Mononuclear cell (primary cell): ENCODE results near the gene CASZ1. TPM values are rescaled to one million over a fixed set of nuclear protein-coding genes. Genes with fewer than 3 reads are reported as not detected.

Experiments
- H3K27me3 ChIP-seq: 2 replicates; pipeline ENCODE4 v1.6.0; 2011; ENCODE audit warnings: low read length, control low read depth; ENCODE audit not compliant: insufficient read depth
- H3K4me1 ChIP-seq: 2 replicates; pipeline ENCODE4 v1.5.1; 2011; ENCODE audit warnings: mild to moderate bottlenecking, low read length, control low read depth; ENCODE audit not compliant: insufficient read depth
- H3K4me3 ChIP-seq: 2 replicates; pipeline ENCODE4 v1.5.1; 2011; ENCODE audit warnings: mild to moderate bottlenecking, low read length, moderate library complexity
- H3K9me3 ChIP-seq: 2 replicates; pipeline ENCODE4 v1.5.1; 2011; ENCODE audit warnings: low read depth, mild to moderate bottlenecking, control low read depth, low read length
- total RNA-seq: library from RNA; depleted of rRNA; stranded (reverse); fragments of >200 nt; gene quantifications from one replicate; pipeline ENCODE4 v1.2.3, GENCODE V29; 2012

The CASZ1 gene
- total RNA-seq, 1 donor = 18.8 TPM

DNA sequence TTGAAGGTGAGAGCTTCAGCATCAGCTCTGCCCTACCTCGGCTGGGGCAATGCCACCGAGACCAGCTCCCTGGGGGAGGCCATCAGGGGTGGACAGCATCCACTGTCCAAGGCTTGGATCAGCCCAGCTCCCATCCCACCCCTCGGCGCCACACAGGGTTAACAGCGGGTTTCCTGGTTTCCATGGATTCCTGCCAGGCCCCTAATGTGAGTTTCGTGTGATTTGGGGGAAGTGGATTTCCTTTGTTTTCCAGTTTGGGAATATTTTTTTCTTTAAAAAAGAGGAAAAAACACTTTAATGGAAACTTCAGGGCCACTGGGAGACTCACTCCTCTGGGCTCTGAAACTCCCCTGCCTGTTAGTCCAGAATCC, 34.3 kb downstream of the CASZ1 start:
- no peaks in the 10 kb centered on the region for H3K27me3 ChIP-seq
- no peaks in the 10 kb centered on the region for H3K4me1 ChIP-seq
- no peaks in the 10 kb centered on the region for H3K9me3 ChIP-seq
- H3K4me3 ChIP-seq = no peak overlapping the region

DNA sequence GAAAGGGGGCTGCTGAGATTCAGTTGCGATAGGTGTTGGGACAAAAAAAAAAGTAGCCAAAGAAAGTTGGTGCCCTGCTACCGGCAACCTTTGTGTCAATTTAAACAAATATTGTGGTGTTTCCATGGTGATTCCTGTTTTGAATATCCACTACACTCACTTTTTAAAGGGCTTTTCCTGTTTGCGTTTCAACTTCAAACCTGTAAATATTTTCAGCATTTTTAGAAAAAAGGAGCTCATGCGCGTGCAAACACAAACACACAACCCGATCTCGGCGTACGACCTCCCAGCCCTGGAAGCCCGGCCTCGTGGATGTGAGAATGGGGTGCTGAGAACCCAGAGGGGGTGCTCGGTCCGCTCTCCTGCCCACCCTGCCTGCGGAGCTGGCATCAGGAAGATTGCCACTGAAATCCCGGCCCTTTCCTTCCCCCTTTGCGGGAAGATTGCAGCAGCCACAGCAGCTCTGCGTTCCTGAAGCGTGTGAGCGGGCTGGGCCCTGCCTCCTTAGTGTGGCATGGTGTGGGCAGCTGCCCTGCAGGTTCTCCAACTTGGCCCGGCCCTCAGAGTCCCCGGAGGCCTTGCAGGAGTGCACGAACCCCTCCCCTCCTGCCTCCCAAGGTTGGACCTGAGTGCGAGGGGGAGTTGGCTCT, 34.8 kb downstream of the CASZ1 start:
- Histone ChIP-seq H3K4me3 (no peak overlapping the region), H3K9me3 (no peaks in the 10 kb centered on the region), H3K27me3 (no peaks in the 10 kb centered on the region), H3K4me1 (no peaks in the 10 kb centered on the region)

DNA sequence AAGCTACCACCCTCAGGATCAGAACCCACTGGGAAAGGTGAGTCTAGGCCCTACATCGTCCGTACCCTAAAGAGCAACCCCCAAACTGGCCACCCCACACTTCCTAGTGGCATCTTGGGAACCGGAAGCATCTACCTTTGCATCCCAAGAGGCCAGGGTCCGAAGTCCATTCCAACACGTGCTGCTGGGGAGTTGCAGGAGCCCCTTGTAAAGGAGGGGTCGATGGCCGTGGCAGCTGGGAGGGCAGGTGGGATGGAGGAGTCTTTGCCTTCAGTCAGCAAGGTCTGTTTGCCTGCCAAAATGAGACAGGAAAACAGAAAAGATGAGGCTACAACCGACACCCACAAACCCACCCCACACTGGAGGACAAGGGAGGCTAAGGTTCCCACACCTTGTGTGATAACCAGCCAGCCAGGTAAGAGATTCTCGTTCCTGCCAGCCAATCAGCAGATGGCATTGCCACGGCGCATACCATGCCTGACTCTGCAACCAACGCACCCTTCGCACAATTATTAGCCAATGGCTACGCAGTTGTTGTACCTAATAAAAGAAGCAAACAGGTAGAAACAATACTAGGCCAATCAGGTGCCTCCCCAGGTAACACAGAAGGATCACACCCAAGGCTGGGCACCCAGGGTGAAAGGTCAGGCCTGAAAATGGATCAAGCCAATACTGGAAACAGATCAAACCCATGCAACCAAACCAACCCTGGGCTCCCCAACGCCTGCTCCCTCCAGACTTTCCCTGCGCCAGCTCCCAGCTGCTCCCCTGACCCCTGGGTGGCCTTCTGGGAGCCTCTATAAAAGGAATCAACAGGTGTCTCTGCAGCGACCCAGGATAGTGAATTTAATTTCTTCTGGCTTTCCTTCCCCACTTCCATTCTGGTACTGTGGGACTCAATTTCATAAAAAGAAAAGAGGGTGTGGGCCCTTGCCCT, 35.6 kb downstream of the CASZ1 start:
- no peaks in the 10 kb centered on the region for H3K27me3 ChIP-seq
- H3K9me3 ChIP-seq = no peaks in the 10 kb centered on the region
- H3K4me1 ChIP-seq = no peaks in the 10 kb centered on the region
- H3K4me3 ChIP-seq = no peak overlapping the region

DNA sequence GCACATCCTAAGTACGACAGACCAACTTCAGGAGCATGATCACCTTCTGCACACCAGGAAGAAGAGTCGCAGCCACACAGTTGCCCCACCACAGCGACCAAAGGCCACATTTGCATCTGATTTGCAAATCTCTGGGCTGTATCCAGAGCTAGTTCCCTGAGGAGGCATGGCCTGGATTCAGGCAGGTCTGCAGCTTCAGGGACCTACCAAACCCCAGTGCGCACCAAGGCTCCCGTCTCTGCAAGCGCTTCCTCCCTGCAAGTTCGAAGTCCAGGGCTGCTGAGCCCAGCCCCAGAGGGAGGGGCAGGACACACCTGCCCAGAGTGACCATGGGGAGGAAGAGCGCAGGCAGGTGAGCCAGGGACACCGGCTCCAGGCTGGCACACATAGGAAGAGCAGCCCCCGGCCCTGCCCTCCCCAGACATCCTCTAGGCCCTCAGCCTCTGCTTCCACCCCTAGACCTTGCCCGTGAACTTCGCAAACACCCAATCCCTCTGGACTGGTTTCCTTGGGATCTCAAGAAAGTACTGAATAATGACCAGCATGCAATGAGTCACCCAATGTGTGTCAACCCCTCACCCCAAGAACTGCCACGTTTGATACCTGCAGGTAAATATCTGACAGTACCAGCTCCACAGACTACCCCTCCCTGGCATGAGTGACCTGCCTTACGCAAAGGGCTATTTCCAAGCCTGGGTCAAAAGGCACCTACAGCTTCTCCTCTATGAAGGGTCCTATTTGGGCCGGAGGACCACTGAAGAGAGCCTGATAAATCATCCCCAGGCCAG, 36.8 kb downstream of the CASZ1 start:
- H3K9me3 ChIP-seq = no peaks in the 10 kb centered on the region
- H3K4me3 ChIP-seq = no peak overlapping the region
- H3K27me3 ChIP-seq = no peaks in the 10 kb centered on the region
- H3K4me1 ChIP-seq = no peaks in the 10 kb centered on the region

DNA sequence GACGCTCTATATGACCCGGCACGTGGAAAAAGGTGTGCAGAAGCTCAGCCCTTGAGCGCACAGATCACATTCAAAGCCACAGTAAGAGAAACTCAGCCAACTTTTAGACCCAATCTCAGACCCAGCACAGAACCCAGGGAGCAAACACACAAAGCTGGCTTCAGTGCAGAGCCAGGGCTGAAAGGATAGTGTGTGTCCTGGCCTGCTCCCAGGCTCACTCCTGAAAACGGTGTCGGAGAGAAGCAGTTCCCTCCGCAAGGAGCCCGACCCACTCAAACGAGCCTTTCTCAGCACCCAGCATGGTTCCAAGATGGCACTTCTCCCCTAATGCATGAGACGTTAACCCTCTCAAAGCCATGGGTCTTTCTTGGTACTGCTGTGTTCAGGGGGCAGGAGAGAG, 39.6 kb downstream of the CASZ1 start:
- Histone ChIP-seq H3K4me3 (no peak overlapping the region), H3K9me3 (no peaks in the 10 kb centered on the region), H3K27me3 (no peaks in the 10 kb centered on the region), H3K4me1 (no peaks in the 10 kb centered on the region)

DNA sequence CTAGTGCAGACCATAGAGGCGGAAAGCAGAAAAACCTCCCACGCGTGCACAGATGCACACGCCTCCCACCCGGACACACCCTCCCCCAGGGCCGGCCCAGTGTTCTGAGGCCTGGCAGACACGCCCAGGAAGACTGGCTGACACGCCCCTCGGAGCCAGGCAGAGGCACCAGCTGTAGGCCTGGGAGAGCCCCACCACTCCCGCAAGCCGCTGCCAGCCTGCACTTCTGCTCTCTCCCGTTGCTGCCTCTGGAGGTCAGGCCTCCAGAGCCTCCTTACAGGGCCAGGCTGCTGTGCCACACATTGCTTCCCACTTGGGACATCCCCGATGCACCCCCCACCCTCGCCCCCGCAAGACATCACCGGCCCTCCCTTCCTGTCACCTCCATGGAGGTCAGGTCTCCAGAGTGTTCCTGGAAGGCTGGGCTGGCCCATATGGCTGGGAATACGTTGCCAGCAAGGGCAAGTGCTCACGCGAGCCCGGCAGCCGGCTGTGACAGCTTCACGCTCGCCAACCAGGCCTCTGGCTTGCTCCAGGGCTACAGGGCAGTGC, 40.4 kb downstream of the CASZ1 start:
- no peaks in the 10 kb centered on the region for H3K27me3 ChIP-seq
- H3K9me3 ChIP-seq = no peaks in the 10 kb centered on the region
- no peaks in the 10 kb centered on the region for H3K4me1 ChIP-seq
- no peak overlapping the region for H3K4me3 ChIP-seq

DNA sequence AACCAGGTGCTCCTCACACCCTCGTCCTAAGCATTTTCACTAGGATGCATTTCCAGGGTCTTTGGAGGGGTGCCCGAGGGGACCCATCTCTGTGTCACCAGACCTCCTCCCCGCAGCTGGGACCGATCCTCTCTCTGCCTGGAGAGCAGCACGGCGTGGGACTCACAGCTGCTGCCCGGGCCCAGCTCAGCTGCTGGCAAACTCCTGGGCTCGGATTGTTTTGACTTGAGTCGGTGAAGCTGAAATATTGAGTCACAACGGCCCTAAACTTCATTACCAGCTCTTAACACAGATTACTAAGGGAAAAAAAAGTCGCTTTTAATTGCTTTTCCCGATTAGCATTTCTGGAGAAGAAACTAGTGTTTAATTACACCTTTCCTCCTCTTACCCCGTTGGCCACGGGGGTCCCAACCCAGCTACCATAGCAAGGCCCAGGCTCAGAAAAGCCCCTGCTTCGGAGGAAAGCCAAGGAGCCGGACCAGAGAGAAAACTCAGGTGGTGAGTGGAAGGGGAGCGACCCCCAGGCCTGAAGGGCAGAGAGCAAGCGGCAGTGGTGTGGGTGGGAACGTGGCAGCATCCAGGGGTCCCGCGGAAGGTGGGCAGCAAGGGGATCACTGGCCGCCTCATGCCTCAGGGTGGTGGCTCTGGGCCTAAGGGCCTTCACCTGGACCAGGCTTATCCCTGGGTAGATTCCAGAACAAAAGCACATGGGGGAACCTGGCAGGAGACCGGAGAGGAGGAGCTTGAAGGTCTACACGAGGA, 41.7 kb downstream of the CASZ1 start:
- H3K9me3 ChIP-seq = no peaks in the 10 kb centered on the region
- no peaks in the 10 kb centered on the region for H3K4me1 ChIP-seq
- H3K4me3 ChIP-seq = no peak overlapping the region
- no peaks in the 10 kb centered on the region for H3K27me3 ChIP-seq

DNA sequence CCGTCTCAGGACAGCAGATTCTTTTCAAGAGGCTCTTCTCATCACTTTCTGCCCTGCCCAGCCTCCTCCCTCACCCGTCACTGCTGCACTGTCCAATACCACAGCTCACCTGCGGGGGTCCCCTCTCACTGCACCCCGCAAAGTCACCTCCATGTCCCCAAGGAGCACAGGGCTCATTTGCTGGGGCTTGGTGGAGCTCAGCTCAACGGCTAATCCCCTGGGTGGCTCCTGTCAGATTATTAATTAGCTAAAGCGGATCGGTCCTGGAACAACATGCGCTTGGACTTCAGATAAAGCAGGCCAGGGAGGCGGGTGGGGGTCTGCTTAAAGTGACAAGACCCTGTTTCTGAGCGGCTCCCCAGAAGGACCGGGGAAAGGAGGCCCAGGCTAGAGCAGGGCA, 43.1 kb downstream of the CASZ1 start:
- H3K27me3 ChIP-seq = no peaks in the 10 kb centered on the region

DNA sequence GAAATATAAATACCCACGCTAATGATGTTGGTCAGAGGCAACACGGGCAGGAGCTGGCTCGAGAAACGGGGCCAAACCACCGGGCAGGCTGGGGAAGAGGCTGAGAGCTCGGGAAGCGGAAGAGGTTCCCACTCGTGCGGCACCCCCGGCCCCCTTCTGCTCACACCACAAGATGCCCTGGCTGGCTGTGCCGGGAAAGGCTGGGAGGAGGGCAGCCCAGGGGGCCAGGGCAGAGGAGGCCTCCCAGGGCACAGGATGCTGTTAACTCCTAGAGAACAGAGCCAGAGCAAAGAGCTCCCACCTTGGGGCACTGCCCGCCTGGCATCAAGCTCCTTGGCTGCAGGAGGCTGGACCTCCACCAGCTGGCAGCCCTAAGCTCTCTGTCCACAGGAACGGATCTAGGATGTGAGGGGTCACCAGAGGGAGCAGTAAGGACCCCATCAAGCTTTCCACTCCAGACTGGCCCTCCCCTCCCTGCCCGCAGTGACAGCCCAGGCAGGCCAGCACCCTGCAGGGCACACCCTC, 44.8 kb downstream of the CASZ1 start:
- H3K9me3 ChIP-seq = no peaks in the 10 kb centered on the region
- no peaks in the 10 kb centered on the region for H3K27me3 ChIP-seq
- H3K4me3 ChIP-seq = no peak overlapping the region
- H3K4me1 ChIP-seq = no peaks in the 10 kb centered on the region

More for the DNA sequence above, 43.1 kb downstream of the CASZ1 start:
- Histone ChIP-seq H3K4me1 (no peaks in the 10 kb centered on the region), H3K9me3 (no peaks in the 10 kb centered on the region), H3K4me3 (no peak overlapping the region)

DNA sequence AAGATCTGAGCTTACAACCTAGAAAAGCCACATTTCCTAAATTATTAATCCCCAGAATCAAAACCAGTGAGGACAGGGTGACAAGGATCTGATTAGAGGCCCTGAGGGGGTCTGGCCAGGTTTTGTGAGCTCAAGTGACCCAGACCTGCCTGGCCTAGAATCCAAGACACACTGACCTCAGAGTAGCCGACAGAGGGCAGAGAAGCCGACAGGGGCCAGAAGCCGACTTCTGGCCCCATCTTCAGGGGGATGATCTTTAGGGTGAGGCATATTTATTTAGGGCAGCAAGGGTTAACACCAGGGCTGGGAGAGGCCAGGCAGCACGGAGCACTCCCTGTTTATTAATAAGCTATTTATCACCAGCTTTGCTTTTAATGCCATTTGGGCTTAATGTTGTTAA, 45.3 kb downstream of the CASZ1 start:
- H3K4me3 ChIP-seq = no peak overlapping the region
- no peaks in the 10 kb centered on the region for H3K4me1 ChIP-seq
- H3K27me3 ChIP-seq = no peaks in the 10 kb centered on the region
- no peaks in the 10 kb centered on the region for H3K9me3 ChIP-seq

DNA sequence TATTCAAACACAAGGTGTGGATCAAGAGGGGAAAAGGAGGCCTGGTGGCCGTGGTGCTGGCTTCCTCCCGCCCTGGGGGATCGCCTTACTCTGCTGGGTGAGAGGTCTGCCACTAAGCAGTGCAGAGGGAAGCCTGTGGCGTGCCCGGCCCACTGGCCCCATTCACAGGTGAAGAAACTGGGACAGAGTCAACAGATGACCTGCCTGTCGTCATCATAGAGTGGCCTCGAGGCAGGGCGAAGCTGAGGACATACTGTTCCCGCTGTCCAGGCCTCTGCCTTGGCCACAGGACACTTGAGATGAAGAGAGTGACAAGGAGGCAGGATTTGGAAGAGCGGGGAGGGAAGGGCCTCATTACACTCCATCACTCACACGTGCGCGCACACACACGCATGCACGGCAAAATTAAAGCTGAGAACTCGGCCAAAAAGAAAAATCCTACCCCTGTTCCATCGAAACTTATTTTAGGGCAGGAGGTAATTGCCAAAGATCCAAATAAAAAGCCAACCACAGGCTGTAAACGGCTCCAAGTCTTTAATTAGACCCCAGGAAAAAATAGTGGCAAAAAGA, 50.5 kb downstream of the CASZ1 start:
- Histone ChIP-seq H3K9me3 (no peaks in the 10 kb centered on the region), H3K27me3 (no peaks in the 10 kb centered on the region), H3K4me3 (no peak overlapping the region), H3K4me1 (no peaks in the 10 kb centered on the region)

DNA sequence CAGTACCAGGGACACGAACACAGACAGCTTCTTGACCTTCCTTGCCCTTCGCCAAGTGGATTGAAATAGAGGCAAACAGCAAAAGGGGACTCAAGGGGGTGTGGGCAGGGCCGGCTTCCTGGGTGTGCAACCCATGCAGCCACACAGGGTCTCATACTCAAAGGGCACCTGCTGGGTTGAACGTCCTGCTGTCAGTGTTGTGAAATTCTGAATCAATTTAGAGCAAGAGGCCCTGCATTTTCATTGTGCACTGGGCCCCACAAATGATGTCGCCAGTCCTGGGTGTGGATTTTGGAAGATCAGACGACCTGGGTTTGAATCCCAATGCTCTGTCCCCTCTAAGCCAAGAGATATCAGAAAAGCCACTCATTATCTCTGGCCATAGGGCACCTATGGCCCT, 51.1 kb downstream of the CASZ1 start:
- Histone ChIP-seq H3K27me3 (no peaks in the 10 kb centered on the region), H3K4me3 (no peak overlapping the region), H3K9me3 (no peaks in the 10 kb centered on the region), H3K4me1 (no peaks in the 10 kb centered on the region)

DNA sequence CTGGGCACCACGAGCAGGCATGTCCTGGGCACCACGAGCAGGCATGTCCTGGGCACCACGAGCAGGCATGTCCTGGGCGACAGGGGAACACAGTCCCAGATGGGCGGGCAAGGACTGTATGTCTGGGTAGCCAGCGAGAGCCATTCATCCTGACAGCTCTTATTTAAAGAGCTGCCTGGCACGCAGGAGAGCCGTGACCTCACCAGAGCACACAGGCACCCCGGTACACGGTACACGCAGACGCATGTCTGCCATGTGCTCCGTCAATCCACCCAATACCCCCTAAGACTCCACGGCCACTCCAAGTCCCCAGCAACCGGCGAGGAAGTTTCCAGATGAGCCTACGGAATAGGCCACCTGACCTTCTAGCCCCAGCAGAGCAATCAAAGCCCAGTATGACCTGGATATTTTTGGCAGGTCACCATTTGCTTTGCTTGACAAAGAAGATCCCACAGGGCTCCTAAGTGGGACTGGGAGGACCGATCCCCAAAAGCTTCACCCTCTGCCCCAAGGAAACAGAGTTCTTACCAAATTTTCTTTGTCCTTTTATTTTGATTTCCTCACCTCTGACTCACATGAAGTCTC, 51.7 kb downstream of the CASZ1 start:
- Histone ChIP-seq H3K4me1 (no peaks in the 10 kb centered on the region), H3K4me3 (no peak overlapping the region), H3K27me3 (no peaks in the 10 kb centered on the region), H3K9me3 (no peaks in the 10 kb centered on the region)

DNA sequence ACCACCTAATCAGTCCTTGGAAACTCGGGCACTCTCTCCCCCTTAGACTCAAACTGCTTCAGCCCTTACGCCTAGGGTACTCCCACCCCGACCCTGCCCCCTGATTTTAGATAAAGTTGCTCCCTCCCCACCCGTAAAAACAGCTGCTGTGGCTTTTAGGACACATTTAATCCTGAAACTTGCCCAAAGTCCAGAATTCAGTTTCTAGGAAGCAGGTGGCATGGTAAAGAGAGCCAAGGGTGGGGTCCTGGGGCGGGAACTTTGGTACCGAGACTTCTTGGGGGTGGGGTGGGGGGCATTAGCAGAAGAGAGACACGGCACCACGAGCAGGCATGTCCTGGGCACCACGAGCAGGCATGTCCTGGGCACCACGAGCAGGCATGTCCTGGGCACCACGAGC, 52.4 kb downstream of the CASZ1 start:
- no peak overlapping the region for H3K4me3 ChIP-seq
- H3K27me3 ChIP-seq = no peaks in the 10 kb centered on the region
- H3K9me3 ChIP-seq = no peaks in the 10 kb centered on the region
- no peaks in the 10 kb centered on the region for H3K4me1 ChIP-seq
